H9 (cell line): ENCODE measurements around the gene NUMA1. TPM values are rescaled to one million over a fixed set of nuclear protein-coding genes. Genes with fewer than 3 reads are reported as not detected.

ENCODE experiments used
- DNase-seq: peaks from one replicate; pipeline ENCODE4 v3.0.0-alpha.2; 2017
- H2AFZ ChIP-seq: one replicate; pipeline ENCODE4 v1.6.1; 2013; ENCODE audit warnings: mild to moderate bottlenecking, low read length, control low read depth, moderate library complexity
- H2AK5ac ChIP-seq: 2 replicates; pipeline ENCODE4 v1.6.1; 2013; ENCODE audit warnings: low read length, control low read depth, mixed read lengths; ENCODE audit not compliant: insufficient read length
- H2BK120ac ChIP-seq: one replicate; pipeline ENCODE4 v1.6.1; 2013; ENCODE audit warnings: low read depth, mild to moderate bottlenecking, low read length, control low read depth, inconsistent platforms; ENCODE audit not compliant: poor library complexity, severe bottlenecking
- H2BK12ac ChIP-seq: 2 replicates; pipeline ENCODE4 v1.6.1; 2013; ENCODE audit warnings: low read length, control low read depth, mixed read lengths, low read depth; ENCODE audit not compliant: insufficient read length
- H2BK15ac ChIP-seq: 2 replicates; pipeline ENCODE4 v1.6.1; 2013; ENCODE audit warnings: low read depth, low read length, control low read depth
- H2BK20ac ChIP-seq: one replicate; pipeline ENCODE4 v1.6.1; 2013; ENCODE audit warnings: low read depth, mild to moderate bottlenecking, low read length, control low read depth, inconsistent platforms; ENCODE audit not compliant: poor library complexity, severe bottlenecking
- H2BK5ac ChIP-seq: 2 replicates; pipeline ENCODE4 v1.6.1; 2013; ENCODE audit warnings: low read length, control low read depth, mixed read lengths; ENCODE audit not compliant: insufficient read length
- H3K14ac ChIP-seq: 2 replicates; pipeline ENCODE4 v1.6.1; 2013; ENCODE audit warnings: low read length, control low read depth; ENCODE audit not compliant: insufficient read depth
- H3K18ac ChIP-seq: 2 replicates; pipeline ENCODE4 v1.6.1; 2013; ENCODE audit warnings: low read depth, mild to moderate bottlenecking, mixed read lengths, low read length, control low read depth; ENCODE audit not compliant: insufficient read length
- H3K23ac ChIP-seq: 2 replicates; pipeline ENCODE4 v1.6.1; 2013; ENCODE audit warnings: low read length, control low read depth, mixed read lengths, low read depth; ENCODE audit not compliant: insufficient read length
- H3K23me2 ChIP-seq: 2 replicates; pipeline ENCODE4 v1.6.1; 2013; ENCODE audit warnings: low read depth, mild to moderate bottlenecking, mixed read lengths, low read length, control low read depth; ENCODE audit not compliant: insufficient read length, poor library complexity, severe bottlenecking
- H3K27ac ChIP-seq: 2 replicates; pipeline ENCODE4 v1.5.1; 2013; ENCODE audit warnings: low read length, control low read depth, mixed read lengths, low read depth; ENCODE audit not compliant: insufficient read length
- H3K27me3 ChIP-seq: 2 replicates; pipeline ENCODE4 v1.6.1; 2013; ENCODE audit warnings: low read length, control low read depth, inconsistent platforms; ENCODE audit not compliant: insufficient read depth
- H3K4ac ChIP-seq: 2 replicates; pipeline ENCODE4 v1.6.1; 2013; ENCODE audit warnings: low read depth, mild to moderate bottlenecking, control low read depth, inconsistent platforms, low read length, moderate library complexity
- H3K4me1 ChIP-seq: 2 replicates; pipeline ENCODE4 v1.6.1; 2013; ENCODE audit warnings: low read length, control low read depth, inconsistent platforms; ENCODE audit not compliant: insufficient read depth
- H3K4me2 ChIP-seq: 2 replicates; pipeline ENCODE4 v1.6.1; 2013; ENCODE audit warnings: low read length, control low read depth, mixed read lengths; ENCODE audit not compliant: insufficient read length, insufficient read depth
- H3K56ac ChIP-seq: 2 replicates; pipeline ENCODE4 v1.6.1; 2013; ENCODE audit warnings: low read depth, mild to moderate bottlenecking, mixed read lengths, low read length, control low read depth; ENCODE audit not compliant: insufficient read length
- H3K79me1 ChIP-seq: 2 replicates; pipeline ENCODE4 v1.6.1; 2013; ENCODE audit warnings: low read depth, mild to moderate bottlenecking, moderate library complexity, low read length, control low read depth, inconsistent platforms; ENCODE audit not compliant: insufficient read depth, poor library complexity, severe bottlenecking
- H3K79me2 ChIP-seq: 2 replicates; pipeline ENCODE4 v1.6.1; 2013; ENCODE audit warnings: low read length, control low read depth, inconsistent platforms; ENCODE audit not compliant: insufficient read depth
- H3K9ac ChIP-seq: 2 replicates; pipeline ENCODE4 v1.6.1; 2013; ENCODE audit warnings: low read length, control low read depth, mixed read lengths; ENCODE audit not compliant: insufficient read length; ENCODE audit errors: extremely low read depth
- H3K9me3 ChIP-seq: one replicate; pipeline ENCODE4 v1.6.1; 2013; ENCODE audit warnings: low read depth, low read length, inconsistent platforms; ENCODE audit not compliant: control insufficient read depth
- H3T11ph ChIP-seq: one replicate; pipeline ENCODE4 v1.6.1; 2013; ENCODE audit warnings: mild to moderate bottlenecking, low read length, control low read depth, inconsistent platforms
- H4K20me1 ChIP-seq: one replicate; pipeline ENCODE4 v1.6.1; 2013; ENCODE audit not compliant: control insufficient read depth, insufficient read length, insufficient read depth
- H4K5ac ChIP-seq: 2 replicates; pipeline ENCODE4 v1.6.1; 2013; ENCODE audit warnings: low read depth, mild to moderate bottlenecking, mixed read lengths, low read length, control low read depth; ENCODE audit not compliant: insufficient read length
- H4K8ac ChIP-seq: replicated peaks from 2 replicates; pipeline ENCODE4 v1.6.1; 2013; ENCODE audit warnings: low read length, control low read depth, mixed read lengths, low read depth; ENCODE audit not compliant: insufficient read length
- H4K91ac ChIP-seq: 2 replicates; pipeline ENCODE4 v1.6.1; 2013; ENCODE audit warnings: low read depth, mild to moderate bottlenecking, moderate library complexity, mixed read lengths, low read length, control low read depth; ENCODE audit not compliant: insufficient read length
- H3K27ac Mint-ChIP-seq, 3 experiments: 2 replicates in 2 of 3; 3 replicates in 1 of 3; pipeline ENCODE4 v1.8.0; 2020 to 2021; ENCODE audit warnings: mixed read lengths in 3 of 3, mild to moderate bottlenecking in 1 of 3, moderate library complexity in 1 of 3
- H3K27me3 Mint-ChIP-seq: 2 replicates; pipeline ENCODE4 v1.8.0; 2021; ENCODE audit warnings: low read depth, mild to moderate bottlenecking, moderate library complexity, mixed read lengths
- H3K36me3 Mint-ChIP-seq, 3 experiments: 2 replicates in 2 of 3; 3 replicates in 1 of 3; pipeline ENCODE4 v1.8.0; 2020 to 2021; ENCODE audit warnings: low read depth in 3 of 3, mixed read lengths in 3 of 3; ENCODE audit not compliant: insufficient read depth in 1 of 3
- H3K4me1 Mint-ChIP-seq, 2 experiments: 2 replicates each; pipeline ENCODE4 v1.8.0; 2020; ENCODE audit warnings: mixed read lengths in 2 of 2
- H3K4me3 Mint-ChIP-seq, 2 experiments: 2 replicates in 1 of 2; 3 replicates in 1 of 2; pipeline ENCODE4 v1.8.0; 2020 to 2021; ENCODE audit warnings: mild to moderate bottlenecking in 2 of 2, mixed read lengths in 2 of 2, moderate library complexity in 1 of 2
- H3K9me3 Mint-ChIP-seq, 2 experiments: 2 replicates in 1 of 2; 3 replicates in 1 of 2; pipeline ENCODE4 v1.8.0; 2020; ENCODE audit warnings: mild to moderate bottlenecking in 2 of 2, mixed read lengths in 2 of 2, moderate library complexity in 1 of 2
- WGBS: extraction: QIAGEN DNeasy Blood & Tissue Kit; methylation state at CpG from one replicate; pipeline ENCODE4 v1.1.7; 2013; ENCODE audit warnings: missing lambda C conversion rate, low lambda C conversion rate, mixed read lengths; ENCODE audit not compliant: insufficient read length; ENCODE audit errors: extremely low coverage; 5-methylcytosine and 5-hydroxymethylcytosine counted together
- total RNA-seq: library from RNA; stranded (reverse); gene quantifications from 2 replicates; pipeline ENCODE4 v1.2.1, GENCODE V29; 2021
- TF ChIP-seq, protein P1 (sequence below): fragments of 200-600 bp; sonication (generic); conservative IDR thresholded peaks from 3 replicates; pipeline ENCODE4 v1.8.0; 2021; ENCODE audit warnings: antibody characterized with exemption, mild to moderate bottlenecking

Gene NUMA1
- total RNA-seq, 1 experiment from 2014 or later = 136 TPM

DNA sequence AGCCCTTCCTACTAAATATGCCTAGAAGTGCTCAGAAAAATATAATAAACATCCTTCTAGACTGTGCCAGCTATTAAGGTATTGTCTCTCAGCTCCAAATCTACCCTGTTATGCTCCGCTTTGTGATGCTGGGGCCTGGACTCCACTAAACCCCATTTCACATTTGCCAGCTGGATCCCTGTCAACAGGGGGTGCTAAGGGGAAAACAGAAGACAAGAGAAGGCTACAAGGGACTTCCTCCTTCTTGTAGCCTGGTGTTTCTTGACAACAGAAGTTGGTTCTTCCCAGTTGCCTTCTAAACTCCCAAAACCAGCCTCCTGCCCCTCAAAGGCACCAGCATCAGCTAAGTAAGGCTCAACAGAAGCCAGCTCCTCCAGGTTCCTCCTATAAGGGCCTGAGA is 5.2 kb downstream of the NUMA1 start:
- peak; percentile 43 for DNase-seq

More for the DNA sequence above, 5.2 kb downstream of the NUMA1 start:
- Mint-ChIP-seq H3K9me3 (no peaks in the 10 kb centered on the region), H3K36me3 (peaks cover 1 to 20% (median 14%) of the 10 kb centered on the region in 3 experiments), H3K27me3 (no peaks in the 10 kb centered on the region; the same call in 1 of the 2 replicates), H3K27ac (peak overlapping the region in 2 of 3 experiments; percentile 57 to 85; a peak in 3 of 7 replicates), H3K4me1 (peaks cover 37 to 53% of the 10 kb centered on the region in 2 experiments), H3K4me3 (no peak overlapping the region)
- Histone ChIP-seq H3K14ac (no peak overlapping the region), H4K91ac (no peak overlapping the region), H3K9me3 (no peaks in the 10 kb centered on the region), H2BK5ac (no peak overlapping the region), H3K27me3 (no peaks in the 10 kb centered on the region), H3K27ac (no peak overlapping the region), H2BK12ac (no peak overlapping the region), H3K79me2 (peaks cover 22% of the 10 kb centered on the region), H3K23ac (no peak overlapping the region), H3K4me2 (no peak overlapping the region), H2AFZ (no peak overlapping the region), H4K20me1 (no peaks in the 10 kb centered on the region), H3K23me2 (peaks cover 7% of the 10 kb centered on the region), H3T11ph (no peak overlapping the region), H3K9ac (no peak overlapping the region), H2BK20ac (no peak overlapping the region), H3K4ac (no peak overlapping the region), H3K4me1 (peaks cover 5% of the 10 kb centered on the region; the same call in 1 of the 2 replicates), H2BK120ac (no peak overlapping the region), H4K8ac (no peak overlapping the region), H3K79me1 (no peaks in the 10 kb centered on the region), H2AK5ac (no peak overlapping the region), H3K56ac (no peak overlapping the region), H4K5ac (no peak overlapping the region), H2BK15ac (no peak overlapping the region), H3K18ac (no peak overlapping the region)
- TF ChIP-seq, protein P1, sequence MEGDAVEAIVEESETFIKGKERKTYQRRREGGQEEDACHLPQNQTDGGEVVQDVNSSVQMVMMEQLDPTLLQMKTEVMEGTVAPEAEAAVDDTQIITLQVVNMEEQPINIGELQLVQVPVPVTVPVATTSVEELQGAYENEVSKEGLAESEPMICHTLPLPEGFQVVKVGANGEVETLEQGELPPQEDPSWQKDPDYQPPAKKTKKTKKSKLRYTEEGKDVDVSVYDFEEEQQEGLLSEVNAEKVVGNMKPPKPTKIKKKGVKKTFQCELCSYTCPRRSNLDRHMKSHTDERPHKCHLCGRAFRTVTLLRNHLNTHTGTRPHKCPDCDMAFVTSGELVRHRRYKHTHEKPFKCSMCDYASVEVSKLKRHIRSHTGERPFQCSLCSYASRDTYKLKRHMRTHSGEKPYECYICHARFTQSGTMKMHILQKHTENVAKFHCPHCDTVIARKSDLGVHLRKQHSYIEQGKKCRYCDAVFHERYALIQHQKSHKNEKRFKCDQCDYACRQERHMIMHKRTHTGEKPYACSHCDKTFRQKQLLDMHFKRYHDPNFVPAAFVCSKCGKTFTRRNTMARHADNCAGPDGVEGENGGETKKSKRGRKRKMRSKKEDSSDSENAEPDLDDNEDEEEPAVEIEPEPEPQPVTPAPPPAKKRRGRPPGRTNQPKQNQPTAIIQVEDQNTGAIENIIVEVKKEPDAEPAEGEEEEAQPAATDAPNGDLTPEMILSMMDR = peak; percentile 35; the same call in 2 of the 3 replicates
- no CpG with 5 or more reads among the region's 1 CpG for WGBS
